HAP-1 (cell line): ENCODE data around the gene MRPL33.

Source experiments
- DNase-seq, 2 experiments: peaks; one replicate each; pipeline ENCODE4 v3.0.0-alpha.2; 2016 to 2020; ENCODE audit warnings: low spot score in 2 of 2
- H3K27me3 ChIP-seq: fragments of 250-450 bp; sonication (Bioruptor Pico); 2 replicates; pipeline ENCODE4 v1.5.1; 2020; ENCODE audit warnings: low read depth, mild to moderate bottlenecking, moderate library complexity
- H3K36me3 ChIP-seq: fragments of 250-450 bp; sonication (Bioruptor Pico); replicated peaks from 2 replicates; pipeline ENCODE4 v1.5.1; 2020; ENCODE audit warnings: mild to moderate bottlenecking
- H3K4me1 ChIP-seq: fragments of 250-450 bp; sonication (Bioruptor Pico); 2 replicates; pipeline ENCODE4 v1.5.1; 2020; ENCODE audit warnings: mild to moderate bottlenecking
- H3K4me3 ChIP-seq: fragments of 250-450 bp; sonication (Bioruptor Pico); 2 replicates; pipeline ENCODE4 v1.5.1; 2020; ENCODE audit warnings: mild to moderate bottlenecking, moderate library complexity
- H3K9me3 ChIP-seq: fragments of 250-450 bp; sonication (Bioruptor Pico); 2 replicates; pipeline ENCODE4 v1.5.1; 2020; ENCODE audit warnings: mild to moderate bottlenecking, moderate library complexity
- in situ Hi-C: fragments of 300-500 bp; cut with MboI; formaldehyde crosslinking; loops from 3 replicates; pipeline ENCODE4 v1.14.3; 2020; ENCODE audit warnings: low sequenced_read_pairs, inconsistent platforms, mixed read lengths

The MRPL33 gene

GRCh38 chr2:27776097-27776496 lies 4.6 kb downstream of the MRPL33 start:
- Histone ChIP-seq H3K9me3 (no peaks in the 10 kb centered on the region; the same call in 1 of the 2 replicates), H3K4me3 (no peak overlapping the region), H3K4me1 (peaks cover 10% of the 10 kb centered on the region), H3K27me3 (no peaks in the 10 kb centered on the region), H3K36me3 (peaks cover 22% of the 10 kb centered on the region)
- no peak for DNase-seq
- in situ Hi-C loops: no loop called here

GRCh38 chr2:27776696-27777095 lies 5.2 kb downstream of the MRPL33 start:
- Histone ChIP-seq H3K27me3 (no peaks in the 10 kb centered on the region), H3K4me1 (peaks cover 8% of the 10 kb centered on the region), H3K4me3 (no peak overlapping the region), H3K36me3 (peaks cover 22% of the 10 kb centered on the region), H3K9me3 (no peaks in the 10 kb centered on the region)
- no peak for DNase-seq
- in situ Hi-C loops: no loop called here

- H3K4me1 ChIP-seq: no peaks in the 10 kb centered on the region; the same call in 1 of the 2 replicates
- no peaks in the 10 kb centered on the region for H3K27me3 ChIP-seq
- in situ Hi-C loops: no loop called here
- H3K36me3 ChIP-seq: peaks cover 18% of the 10 kb centered on the region
- H3K9me3 ChIP-seq: no peaks in the 10 kb centered on the region
- DNase-seq: no peak
- no peak overlapping the region for H3K4me3 ChIP-seq
Observed at GRCh38 chr2:27779417-27780055, 8.0 kb downstream of the MRPL33 start.

- H3K4me1 ChIP-seq: no peaks in the 10 kb centered on the region; the same call in 1 of the 2 replicates
- in situ Hi-C loops: no loop called here
- DNase-seq: no peak
- H3K4me3 ChIP-seq: no peak overlapping the region
- H3K36me3 ChIP-seq: peaks cover 9% of the 10 kb centered on the region
- no peaks in the 10 kb centered on the region for H3K9me3 ChIP-seq
- no peaks in the 10 kb centered on the region for H3K27me3 ChIP-seq
Observed at GRCh38 chr2:27781496-27781895, 10.0 kb downstream of the MRPL33 start.

- H3K4me1 ChIP-seq: no peaks in the 10 kb centered on the region; the same call in 1 of the 2 replicates
- H3K36me3 ChIP-seq: peaks cover 9% of the 10 kb centered on the region
- in situ Hi-C loops: no loop called here
- H3K27me3 ChIP-seq: no peaks in the 10 kb centered on the region
- DNase-seq: no peak
- no peaks in the 10 kb centered on the region for H3K9me3 ChIP-seq
- no peak overlapping the region for H3K4me3 ChIP-seq
Observed at GRCh38 chr2:27782701-27783100, 11.2 kb downstream of the MRPL33 start.

GRCh38 chr2:27790796-27791195 lies 19.3 kb downstream of the MRPL33 start:
- in situ Hi-C loops: no loop called here

GRCh38 chr2:27792759-27793158 lies 21.2 kb downstream of the MRPL33 start:
- Histone ChIP-seq H3K27me3 (no peaks in the 10 kb centered on the region), H3K4me1 (peaks cover 3% of the 10 kb centered on the region), H3K9me3 (no peaks in the 10 kb centered on the region), H3K4me3 (no peak overlapping the region), H3K36me3 (no peaks in the 10 kb centered on the region)
- in situ Hi-C loops: no loop called here
- DNase-seq: no peak

More at GRCh38 chr2:27790796-27791195, 19.3 kb downstream of the MRPL33 start:
- no peaks in the 10 kb centered on the region for H3K27me3 ChIP-seq
- H3K36me3 ChIP-seq: no peaks in the 10 kb centered on the region
- no peaks in the 10 kb centered on the region for H3K9me3 ChIP-seq
- H3K4me3 ChIP-seq: no peak overlapping the region
- H3K4me1 ChIP-seq: no peaks in the 10 kb centered on the region; the same call in 1 of the 2 replicates
- DNase-seq: no peak

GRCh38 chr2:27795093-27795834 lies 23.7 kb downstream of the MRPL33 start:
- Histone ChIP-seq H3K9me3 (no peaks in the 10 kb centered on the region), H3K36me3 (no peaks in the 10 kb centered on the region), H3K4me3 (no peak overlapping the region), H3K27me3 (no peaks in the 10 kb centered on the region), H3K4me1 (peaks cover 3% of the 10 kb centered on the region)
- in situ Hi-C loops: no loop called here
- DNase-seq: no peak

GRCh38 chr2:27795868-27796277 lies 24.4 kb downstream of the MRPL33 start:
- DNase-seq: no peak
- no peaks in the 10 kb centered on the region for H3K9me3 ChIP-seq
- in situ Hi-C loops: no loop called here
- no peaks in the 10 kb centered on the region for H3K36me3 ChIP-seq
- no peaks in the 10 kb centered on the region for H3K27me3 ChIP-seq
- H3K4me1 ChIP-seq: peaks cover 3% of the 10 kb centered on the region
- H3K4me3 ChIP-seq: no peak overlapping the region

GRCh38 chr2:27796791-27797765 lies 25.6 kb downstream of the MRPL33 start:
- in situ Hi-C loops: no loop called here
- H3K9me3 ChIP-seq: no peaks in the 10 kb centered on the region
- H3K36me3 ChIP-seq: no peaks in the 10 kb centered on the region
- H3K4me1 ChIP-seq: peaks cover 3% of the 10 kb centered on the region
- H3K4me3 ChIP-seq: no peak overlapping the region
- H3K27me3 ChIP-seq: no peaks in the 10 kb centered on the region
- no peak for DNase-seq

- no peaks in the 10 kb centered on the region for H3K36me3 ChIP-seq
- peaks cover 3% of the 10 kb centered on the region for H3K4me1 ChIP-seq
- H3K27me3 ChIP-seq: no peaks in the 10 kb centered on the region
- DNase-seq: no peak
- no peak overlapping the region for H3K4me3 ChIP-seq
- in situ Hi-C loops: no loop called here
- H3K9me3 ChIP-seq: no peaks in the 10 kb centered on the region
Observed at GRCh38 chr2:27797841-27798240, 26.3 kb downstream of the MRPL33 start.

- no peak for DNase-seq
- Histone ChIP-seq H3K27me3 (no peaks in the 10 kb centered on the region), H3K4me3 (no peak overlapping the region), H3K36me3 (no peaks in the 10 kb centered on the region), H3K9me3 (no peaks in the 10 kb centered on the region), H3K4me1 (peaks cover 3% of the 10 kb centered on the region)
- in situ Hi-C loops: no loop called here
Observed at GRCh38 chr2:27798486-27798885, 27.0 kb downstream of the MRPL33 start.

- no peaks in the 10 kb centered on the region for H3K27me3 ChIP-seq
- no peak overlapping the region for H3K4me3 ChIP-seq
- in situ Hi-C loops: no loop called here
- peaks cover 3% of the 10 kb centered on the region; the same call in 1 of the 2 replicates for H3K4me1 ChIP-seq
- no peaks in the 10 kb centered on the region for H3K36me3 ChIP-seq
- no peak for DNase-seq
- H3K9me3 ChIP-seq: no peaks in the 10 kb centered on the region
Observed at GRCh38 chr2:27798948-27799645, 27.6 kb downstream of the MRPL33 start.
